HG02763 (cell line): ENCODE data around the gene CSPG4.
"Not testable (repeated sequence)": the region's sequence is repeated elsewhere in the genome, so short reads cannot be mapped to it uniquely, and the experiment has no call there.

Source experiments
- ATAC-seq: cut with Tn5 transposase; IDR thresholded peaks from one replicate; pipeline ENCODE4 v1.9.1; 2021; ENCODE audit warnings: mild to moderate bottlenecking, moderate library complexity; ENCODE audit not compliant: unreplicated experiment

Gene CSPG4, protein sequence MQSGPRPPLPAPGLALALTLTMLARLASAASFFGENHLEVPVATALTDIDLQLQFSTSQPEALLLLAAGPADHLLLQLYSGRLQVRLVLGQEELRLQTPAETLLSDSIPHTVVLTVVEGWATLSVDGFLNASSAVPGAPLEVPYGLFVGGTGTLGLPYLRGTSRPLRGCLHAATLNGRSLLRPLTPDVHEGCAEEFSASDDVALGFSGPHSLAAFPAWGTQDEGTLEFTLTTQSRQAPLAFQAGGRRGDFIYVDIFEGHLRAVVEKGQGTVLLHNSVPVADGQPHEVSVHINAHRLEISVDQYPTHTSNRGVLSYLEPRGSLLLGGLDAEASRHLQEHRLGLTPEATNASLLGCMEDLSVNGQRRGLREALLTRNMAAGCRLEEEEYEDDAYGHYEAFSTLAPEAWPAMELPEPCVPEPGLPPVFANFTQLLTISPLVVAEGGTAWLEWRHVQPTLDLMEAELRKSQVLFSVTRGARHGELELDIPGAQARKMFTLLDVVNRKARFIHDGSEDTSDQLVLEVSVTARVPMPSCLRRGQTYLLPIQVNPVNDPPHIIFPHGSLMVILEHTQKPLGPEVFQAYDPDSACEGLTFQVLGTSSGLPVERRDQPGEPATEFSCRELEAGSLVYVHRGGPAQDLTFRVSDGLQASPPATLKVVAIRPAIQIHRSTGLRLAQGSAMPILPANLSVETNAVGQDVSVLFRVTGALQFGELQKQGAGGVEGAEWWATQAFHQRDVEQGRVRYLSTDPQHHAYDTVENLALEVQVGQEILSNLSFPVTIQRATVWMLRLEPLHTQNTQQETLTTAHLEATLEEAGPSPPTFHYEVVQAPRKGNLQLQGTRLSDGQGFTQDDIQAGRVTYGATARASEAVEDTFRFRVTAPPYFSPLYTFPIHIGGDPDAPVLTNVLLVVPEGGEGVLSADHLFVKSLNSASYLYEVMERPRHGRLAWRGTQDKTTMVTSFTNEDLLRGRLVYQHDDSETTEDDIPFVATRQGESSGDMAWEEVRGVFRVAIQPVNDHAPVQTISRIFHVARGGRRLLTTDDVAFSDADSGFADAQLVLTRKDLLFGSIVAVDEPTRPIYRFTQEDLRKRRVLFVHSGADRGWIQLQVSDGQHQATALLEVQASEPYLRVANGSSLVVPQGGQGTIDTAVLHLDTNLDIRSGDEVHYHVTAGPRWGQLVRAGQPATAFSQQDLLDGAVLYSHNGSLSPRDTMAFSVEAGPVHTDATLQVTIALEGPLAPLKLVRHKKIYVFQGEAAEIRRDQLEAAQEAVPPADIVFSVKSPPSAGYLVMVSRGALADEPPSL (N-terminal part only)

DNA sequence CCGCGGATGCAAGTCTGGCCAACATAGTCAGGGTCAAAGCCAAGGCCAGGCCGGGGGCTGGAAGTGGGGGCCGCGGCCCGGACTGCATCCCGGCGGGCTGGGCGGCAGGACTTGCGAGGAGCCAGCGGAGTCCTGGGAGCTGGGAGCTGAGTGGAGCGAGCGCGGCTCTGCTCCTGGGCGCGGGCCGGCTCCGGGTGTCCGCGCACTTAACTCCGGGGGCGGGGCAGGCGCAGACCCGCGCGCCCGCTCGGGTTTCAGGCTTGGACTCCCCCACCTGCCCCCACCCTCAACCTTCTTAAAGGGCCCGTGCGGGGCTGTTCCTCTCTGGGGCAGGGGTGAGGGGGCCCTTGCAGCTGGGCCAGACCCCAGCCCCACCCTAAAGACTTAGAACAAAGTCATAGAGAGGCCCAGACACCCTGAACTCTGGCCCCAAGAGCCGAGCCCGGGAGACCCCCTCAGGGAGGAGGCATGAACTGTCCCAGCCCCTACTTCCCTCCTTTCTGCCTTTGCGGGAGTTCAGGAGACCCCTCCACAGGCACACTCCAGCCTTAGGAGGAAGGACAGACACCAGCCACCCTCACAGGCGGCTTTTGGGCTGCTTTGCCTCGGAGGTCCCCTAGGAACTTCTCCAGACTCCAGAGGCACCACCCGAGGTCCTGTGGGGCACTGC lies at the start of gene CSPG4:
Gene CSPG4 (minus strand): TSS at position 181 of the 670 bp plus-strand sequence. CDS start 93 bp downstream, at position 88.
- no peak for ATAC-seq

DNA sequence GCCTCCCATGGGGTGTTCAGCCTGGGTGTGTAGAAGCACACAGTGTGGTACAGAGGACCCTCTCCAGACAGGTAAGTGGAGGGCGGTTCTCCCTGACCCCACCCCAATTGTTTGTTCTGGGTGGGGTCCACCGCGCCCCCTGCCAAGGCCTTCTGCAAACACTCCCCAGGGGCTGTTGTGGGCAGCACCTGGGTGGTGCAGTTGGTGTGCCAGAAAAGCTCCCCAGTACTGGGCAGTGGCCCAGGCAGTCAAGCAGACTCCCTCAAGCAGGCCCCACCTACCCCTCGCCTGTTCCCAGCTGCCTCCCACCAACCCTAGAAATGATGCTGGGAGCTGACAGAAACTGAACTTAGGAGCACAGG lies 49.7 kb upstream of the CSPG4 start:
- ATAC-seq: not testable (repeated sequence)

DNA sequence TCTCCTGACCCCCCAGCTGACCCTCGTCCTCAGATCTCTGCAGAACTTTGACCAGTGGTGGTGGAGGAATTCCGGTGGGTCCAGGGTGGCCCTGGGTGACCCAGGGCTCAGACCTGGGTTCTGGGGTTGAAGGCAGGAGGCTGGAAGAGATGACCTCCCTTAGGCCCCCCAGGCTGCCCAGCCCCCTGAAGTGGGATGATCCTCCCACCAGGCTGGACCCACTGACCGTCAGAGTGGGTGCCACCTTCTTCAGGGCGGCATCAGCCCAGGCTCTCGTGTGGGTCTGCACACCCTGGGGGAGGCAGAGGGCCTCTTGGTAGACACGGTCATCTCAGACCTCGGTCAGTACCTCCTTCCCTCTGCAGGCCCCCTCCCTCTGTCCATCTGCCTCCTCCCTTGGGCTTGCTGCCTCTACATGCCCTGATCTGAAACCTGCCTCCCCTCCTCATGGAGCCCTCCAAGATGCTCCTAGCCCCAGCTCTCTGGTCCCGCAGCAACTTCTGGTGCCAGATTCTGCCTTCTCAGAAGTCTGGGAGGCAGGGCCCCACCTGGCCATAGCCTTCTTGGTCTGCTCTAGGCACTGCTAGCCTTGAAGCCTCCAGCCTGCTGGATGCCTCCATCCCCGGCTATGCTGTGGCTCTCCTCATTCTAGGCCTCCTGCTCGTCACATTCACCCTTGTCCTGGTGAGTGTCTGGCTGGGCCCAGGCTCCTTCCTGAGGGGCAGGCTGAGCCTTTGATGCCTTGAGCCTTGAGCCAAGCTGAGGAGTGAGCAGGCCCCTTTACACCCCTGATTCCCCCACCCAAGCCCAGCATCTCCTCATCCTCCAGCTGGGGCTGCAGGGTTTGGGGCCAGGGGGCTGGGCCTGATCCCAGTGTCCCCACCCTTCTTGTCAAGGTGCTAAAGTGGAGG lies 49.1 kb upstream of the CSPG4 start:
- ATAC-seq: no peak

DNA sequence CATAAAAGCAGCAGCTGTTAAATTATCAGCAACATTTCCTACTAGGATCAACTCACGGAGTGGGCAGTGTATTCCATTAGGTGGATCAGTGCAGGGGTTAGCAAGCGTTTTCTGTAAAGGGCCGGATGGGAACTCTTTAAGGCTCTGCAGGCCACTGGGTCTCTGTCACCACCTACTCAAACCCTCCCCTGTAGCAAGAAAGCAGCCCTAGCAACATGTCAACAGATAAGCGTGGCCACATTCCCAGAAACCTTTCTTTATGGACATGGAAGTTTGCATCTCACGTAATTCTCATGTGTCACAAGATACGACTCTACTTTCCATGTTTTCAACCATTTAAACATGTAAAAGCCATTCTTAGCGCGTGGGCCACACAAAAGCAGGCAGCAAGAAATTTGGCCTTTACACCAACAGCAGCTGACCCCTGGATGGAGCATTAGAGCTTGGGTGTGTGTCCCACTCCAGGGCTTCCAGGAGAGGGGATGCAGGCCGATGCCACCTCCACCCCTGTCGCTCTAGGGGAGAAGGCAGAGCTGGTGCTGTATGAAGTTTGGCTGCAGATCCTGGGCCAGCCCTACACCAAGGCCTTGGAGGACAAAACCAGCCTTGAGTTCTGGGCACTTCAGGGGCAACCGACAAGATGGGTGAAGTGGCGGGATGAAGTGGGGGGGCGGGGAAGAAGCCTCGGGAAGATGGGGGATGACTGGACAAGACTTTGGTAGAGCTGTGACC lies 48.2 kb upstream of the CSPG4 start:
- no peak for ATAC-seq

DNA sequence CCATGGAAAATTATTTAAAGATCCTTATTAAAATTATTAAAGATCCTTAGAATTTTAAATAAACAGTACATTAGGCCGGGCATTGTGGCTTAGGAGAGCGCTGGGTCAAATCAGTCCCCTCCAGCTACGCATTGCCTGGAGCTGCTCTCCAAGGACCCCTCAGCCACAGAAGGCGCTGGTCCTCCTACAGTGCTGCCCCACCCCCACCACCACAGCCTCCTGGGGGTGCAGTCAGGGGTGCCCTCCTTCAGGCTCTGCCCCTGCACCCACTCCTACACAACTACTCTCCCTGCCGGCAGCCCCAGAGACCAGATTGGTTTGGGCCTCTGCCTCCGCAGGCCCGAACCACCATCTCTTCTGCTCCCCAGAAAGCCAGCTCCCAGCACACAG lies 47.5 kb upstream of the CSPG4 start:
- ATAC-seq: not testable (repeated sequence)

DNA sequence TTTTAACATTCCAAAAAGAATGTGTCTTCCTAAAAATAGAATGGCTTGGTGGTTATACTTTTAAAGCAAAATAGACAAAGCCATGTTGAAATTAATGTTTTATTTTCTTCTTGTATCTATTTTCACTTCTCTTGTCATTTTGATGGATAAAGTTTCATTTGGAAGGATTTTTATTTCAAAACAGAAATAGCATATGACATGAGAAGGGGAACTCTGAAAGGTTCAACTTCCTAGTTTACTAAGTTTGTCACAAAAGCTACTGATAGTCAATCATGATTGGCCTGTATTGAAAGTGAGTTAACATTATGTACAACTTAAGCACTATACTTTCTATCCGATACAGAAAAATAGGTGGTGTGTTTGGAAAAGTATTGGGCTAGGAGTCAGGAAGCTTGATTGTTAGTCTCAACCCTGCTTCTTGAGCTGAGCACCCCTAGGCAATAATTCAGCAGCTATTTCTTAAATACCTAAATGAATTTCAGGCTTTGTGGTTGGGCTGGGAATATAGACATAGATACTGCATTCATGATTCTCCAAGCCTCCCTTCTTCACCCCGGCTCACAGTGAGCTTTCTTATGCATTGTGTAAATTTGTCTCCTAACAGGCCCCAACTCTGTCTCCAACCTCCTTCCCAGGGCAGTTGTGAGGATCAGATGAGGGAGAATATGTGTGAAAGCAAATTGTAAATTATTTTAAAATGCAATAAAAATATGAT lies 46.9 kb upstream of the CSPG4 start:
- no peak for ATAC-seq

DNA sequence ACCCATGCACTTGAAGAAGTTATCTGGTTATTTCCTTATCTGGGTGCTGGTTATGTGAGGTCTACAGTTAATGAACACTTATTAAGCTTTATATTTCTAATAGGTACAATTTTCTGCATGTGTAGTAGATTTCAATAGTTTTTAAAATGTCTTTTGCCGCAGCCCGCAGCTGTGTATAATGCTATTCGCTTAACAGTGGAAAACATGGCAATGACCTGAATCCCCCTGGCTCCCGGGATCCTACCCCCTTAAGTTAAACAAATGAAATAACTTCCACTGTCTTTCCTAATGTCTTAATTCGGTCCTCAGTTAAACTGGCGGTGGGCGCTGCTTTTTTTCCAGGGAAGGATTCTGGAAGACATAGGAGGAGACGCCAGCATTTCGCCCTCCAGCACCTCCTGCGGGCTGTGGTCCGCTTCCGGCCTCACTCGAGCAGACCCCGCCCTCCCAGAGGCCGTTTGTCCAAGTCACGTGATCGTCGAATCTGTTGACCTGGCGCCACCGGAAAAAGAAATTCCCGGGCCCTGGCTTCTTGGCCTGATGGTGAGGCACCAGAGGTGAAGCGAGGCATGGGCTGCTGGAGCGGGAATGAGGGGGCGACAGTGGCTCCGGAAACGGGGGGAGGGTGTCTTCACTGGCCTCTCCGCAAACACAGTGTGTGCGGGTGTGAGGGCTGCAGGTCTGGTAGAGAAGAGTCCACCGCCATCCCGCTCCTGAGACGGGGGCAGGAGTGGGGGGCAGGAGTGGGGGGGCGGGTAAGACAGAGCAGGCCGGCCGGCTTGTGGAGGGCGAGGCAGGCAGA lies 45.6 kb upstream of the CSPG4 start:
- ATAC-seq: no peak

DNA sequence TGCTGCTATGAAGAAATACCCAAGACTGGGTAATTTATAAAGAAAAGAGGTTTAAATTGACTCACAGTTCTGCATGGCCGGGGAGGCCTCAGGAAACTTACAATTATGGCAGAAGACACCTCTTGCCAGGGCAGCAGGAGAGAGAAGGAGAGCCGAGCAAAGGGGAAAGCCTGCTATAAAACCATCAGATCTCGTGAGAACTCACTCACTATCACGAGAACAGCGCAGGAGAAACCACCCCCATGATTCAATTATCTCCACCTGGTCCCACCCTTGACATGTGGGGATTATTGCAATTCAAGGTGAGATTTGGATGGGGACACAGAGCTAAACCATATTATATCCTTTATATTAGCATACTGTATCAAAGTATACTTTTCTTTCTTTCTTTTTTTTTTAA lies 42.2 kb upstream of the CSPG4 start:
- ATAC-seq: not testable (repeated sequence)

DNA sequence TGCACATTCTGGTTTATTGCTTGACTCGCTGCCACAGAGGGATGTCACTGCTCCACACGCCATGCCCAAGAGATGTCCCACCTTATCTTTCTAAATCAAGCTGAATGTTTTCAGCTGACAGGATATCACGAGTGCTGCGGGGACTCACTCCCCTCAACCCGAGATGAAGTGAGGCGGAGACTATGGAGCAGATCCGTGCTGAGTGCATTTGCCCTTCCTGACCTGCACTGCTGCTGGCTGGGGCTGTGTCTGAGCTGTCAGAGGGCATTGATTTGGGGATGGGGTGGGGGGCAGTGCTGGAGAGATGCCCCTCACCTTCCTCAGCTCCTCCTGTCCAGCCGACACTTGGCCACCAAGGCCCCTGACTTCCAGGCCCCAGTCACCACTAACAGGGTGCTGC lies 40.5 kb upstream of the CSPG4 start:
- no peak for ATAC-seq

DNA sequence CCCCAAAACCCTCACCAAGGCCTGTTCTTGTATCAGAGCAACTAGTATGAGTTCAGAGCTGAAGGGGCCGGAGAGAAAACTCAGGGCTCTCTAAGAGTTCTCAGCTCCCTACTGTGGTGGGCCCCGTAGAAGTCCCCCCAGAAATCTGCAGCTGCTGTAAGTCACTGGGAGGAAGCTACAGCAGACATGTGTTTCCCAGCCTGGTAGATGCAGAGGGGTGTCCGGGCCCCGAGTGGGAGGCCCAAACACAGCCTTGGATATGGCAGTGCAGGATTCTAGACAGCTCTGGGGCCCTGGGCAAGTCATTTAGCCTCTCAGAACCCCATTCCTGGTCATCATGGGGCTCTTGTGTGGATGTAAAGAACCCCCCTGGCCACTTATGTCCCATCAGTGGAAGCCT lies 39.2 kb upstream of the CSPG4 start:
- no peak for ATAC-seq

DNA sequence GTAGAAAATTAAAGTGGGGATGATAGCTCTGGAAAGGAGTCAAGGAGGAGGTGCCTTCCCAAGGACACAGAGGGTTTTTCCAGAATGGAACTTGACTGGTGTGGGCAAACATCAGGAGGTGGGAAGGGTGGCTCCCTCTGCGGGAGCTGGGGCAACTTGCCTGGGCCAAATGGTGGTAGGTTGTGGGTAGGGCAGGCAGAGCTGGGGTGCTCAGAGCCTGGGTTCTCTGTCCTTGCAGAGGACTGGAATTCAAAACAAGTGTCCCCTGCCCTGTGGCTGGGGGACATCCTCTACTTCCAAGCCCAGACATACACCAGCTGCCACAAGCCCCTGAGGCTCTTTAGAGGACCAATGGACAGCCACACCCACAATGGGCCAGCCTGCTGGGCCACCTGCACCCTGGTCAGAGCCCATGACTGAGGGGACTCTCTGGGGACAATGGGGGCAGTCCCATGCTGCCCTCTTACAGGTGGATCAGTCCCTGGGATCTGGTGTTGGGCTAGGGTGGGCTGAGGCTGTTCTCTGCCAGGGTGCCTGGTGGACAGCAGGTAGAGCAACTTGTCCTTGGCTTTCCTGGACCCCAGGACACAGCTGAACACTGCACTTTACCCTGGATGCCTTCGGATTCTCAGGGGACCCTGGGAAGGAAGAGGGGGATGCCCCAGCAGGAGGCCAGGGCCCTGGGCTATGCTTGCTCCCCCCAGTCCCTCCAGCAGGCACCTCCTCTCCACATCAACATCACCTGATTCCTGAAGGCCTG lies 38.6 kb upstream of the CSPG4 start:
- ATAC-seq: no peak

DNA sequence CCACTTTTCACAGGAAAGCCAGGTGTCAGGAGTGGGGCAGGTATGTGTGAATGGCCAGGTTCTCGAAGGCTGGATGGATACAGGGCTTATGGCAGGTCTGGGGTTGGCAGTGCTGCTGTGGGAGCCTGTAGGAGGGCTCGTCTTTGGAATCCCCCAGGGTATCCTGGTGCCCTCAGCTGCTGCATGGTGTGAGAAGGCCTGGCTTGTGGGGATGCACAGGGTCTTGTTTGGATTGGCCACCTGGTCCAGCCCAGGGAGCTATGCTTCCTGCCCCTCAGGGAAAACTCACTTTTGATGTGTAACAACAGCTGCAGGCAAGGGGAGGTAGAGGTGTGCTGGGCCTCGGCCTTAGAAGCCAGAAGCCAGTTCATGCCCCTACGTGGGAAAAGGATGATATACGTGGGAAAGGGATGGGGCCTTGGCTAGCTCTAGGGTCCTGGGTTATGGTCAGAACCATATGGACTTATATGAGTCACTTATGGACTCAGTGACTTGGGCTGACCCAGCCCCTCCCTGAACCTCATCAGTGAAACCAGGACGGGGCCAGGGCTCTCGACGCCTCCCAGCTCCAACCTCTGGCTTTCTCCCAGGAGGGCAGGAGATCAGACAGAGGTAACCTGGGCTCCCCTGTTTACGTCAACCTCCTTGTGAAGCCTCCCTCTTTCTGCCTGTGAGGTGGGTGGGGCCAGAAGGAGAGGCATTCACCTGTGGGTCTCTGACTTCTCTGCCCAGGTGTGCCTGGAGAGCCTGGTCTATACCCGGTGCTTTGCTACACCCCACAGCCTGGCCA lies 37.8 kb upstream of the CSPG4 start:
- no peak for ATAC-seq

DNA sequence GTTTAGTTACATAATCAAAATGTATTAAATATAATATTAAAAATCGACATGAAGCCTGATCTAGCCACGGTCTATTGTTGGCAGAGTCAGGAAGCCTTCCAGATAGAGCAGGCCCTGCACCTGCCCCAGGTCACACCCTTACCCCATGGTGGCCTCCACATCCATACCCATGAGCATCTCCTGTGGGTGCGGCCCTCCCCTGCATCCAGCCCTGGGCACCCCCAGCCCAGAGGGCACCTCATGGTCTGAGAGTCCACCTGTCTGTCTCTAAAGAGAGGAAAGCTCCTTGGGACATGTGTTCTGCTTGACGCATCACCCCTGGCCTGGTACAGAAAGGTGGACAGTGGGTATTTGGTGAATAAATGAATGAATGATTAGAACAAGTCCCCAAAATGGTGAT lies 37.2 kb upstream of the CSPG4 start:
- no peak for ATAC-seq

DNA sequence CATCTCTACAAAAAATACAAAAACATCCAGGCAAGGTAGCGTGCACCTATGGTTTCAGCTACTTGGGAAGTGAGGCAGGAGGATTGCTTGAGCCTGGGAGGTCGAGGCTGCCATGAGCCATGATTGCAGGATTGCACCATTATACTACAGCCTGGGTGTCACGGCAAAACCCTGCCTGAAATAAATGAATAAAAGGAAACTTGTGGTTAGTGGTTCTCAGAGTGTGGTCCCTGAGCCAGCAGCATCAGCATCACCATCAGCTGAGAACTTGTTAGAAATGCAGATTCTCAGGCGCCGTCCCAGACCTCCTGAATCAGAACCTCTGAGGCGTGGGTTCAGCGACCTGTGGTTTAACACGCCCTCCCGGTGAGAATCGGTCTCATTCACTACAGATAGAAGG lies 36.2 kb upstream of the CSPG4 start:
- ATAC-seq: not testable (repeated sequence)

DNA sequence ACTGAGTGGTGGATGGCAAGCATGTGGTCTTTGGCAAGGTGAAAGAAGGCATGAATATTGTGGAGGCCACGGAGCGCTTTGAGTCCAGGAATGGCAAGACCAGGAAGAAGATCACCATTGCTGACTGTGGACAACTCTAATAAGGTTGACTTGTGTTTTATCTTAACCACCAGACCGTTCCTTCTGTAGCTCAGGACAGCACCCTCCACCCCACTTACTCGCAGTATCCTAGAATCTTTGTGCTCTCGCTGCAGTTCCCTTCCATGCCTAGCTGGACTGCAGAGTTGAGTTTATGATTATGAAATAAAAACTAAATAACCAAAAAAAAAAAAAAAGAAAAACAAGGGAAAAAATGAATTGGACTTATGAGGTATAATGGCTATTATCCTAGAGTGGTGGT lies 34.5 kb upstream of the CSPG4 start:
- not testable (repeated sequence) for ATAC-seq

DNA sequence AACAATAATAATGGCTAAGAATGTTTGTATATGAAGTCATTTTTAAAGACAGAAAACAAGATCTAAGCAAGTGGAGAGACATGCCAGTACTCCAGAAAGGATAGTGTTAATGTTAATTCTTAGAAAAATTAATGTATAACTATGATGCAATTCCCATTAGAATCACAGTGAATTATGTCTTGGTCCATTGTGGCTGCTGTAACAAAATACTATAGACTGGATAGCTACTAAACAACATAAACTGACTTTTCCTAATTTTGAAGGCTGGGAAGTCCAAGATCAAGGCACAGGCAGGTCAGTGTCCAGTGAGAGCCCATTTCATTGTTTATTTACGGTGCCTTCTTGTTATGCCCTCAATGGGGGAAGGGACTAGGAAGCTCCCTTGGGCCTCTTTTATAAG lies 32.7 kb upstream of the CSPG4 start:
- no peak for ATAC-seq
